GM12878 (cell line): Measurements from ENCODE around the gene ZBTB5. TPM values are rescaled to one million over a fixed set of nuclear protein-coding genes. Genes with fewer than 3 reads are reported as not detected.

Experiments
- ATAC-seq: fragments of 200-7000 bp; cut with Tn5 transposase; 3 replicates; pipeline ENCODE4 v1.9.1; 2020; ENCODE audit warnings: mild to moderate bottlenecking, moderate library complexity
- BruUV-seq: library from RNA; stranded (reverse); fragments of 400-500 nt; replicated peaks from 2 replicates; lab custom pipeline; 2021; lab: Mats Ljungman, UMichigan
- CTCF ChIA-PET: fragments of 300-600 bp; sonication (Branson Sonifier 250); formaldehyde crosslinking; extraction: SDS; loops from one replicate; lab custom pipeline; 2021; ENCODE audit warnings: inconsistent platforms; lab: Yijun Ruan, JAX
- POLR2A ChIA-PET: fragments of 350-600 bp; formaldehyde crosslinking; extraction: SDS; loops from one replicate; lab custom pipeline; 2021; ENCODE audit warnings: inconsistent platforms; lab: Charles Lee
- RAD21 ChIA-PET: fragments of 300-600 bp; sonication (Branson Sonifier 250); formaldehyde crosslinking; loops from one replicate; lab custom pipeline; 2023; ENCODE audit warnings: antibody characterized with exemption; ENCODE audit not compliant: unreplicated experiment; lab: Charles Lee
- SMC1A ChIA-PET: fragments of 300-600 bp; sonication (Branson Sonifier 250); formaldehyde crosslinking; loops from one replicate; lab custom pipeline; 2023; ENCODE audit not compliant: unreplicated experiment, uncharacterized antibody; lab: Charles Lee
- DNase-seq: peaks from one replicate; pipeline ENCODE4 v3.0.0-alpha.2; 2011; ENCODE audit warnings: low read depth, low spot score
- FAIRE-seq: peaks from 3 replicates; lab custom pipeline; 2011; peaks lifted over from hg19 to GRCh38; lab: Jason Lieb, UNC
- H2AFZ ChIP-seq: 2 replicates; pipeline ENCODE4 v1.6.0; 2011; ENCODE audit warnings: low read depth, low read length, control low read depth; ENCODE audit not compliant: control insufficient read depth
- H3K27ac ChIP-seq: 2 replicates; pipeline ENCODE4 v1.5.1; 2011; ENCODE audit warnings: control low read depth; ENCODE audit not compliant: control insufficient read depth, insufficient read depth
- H3K27me3 ChIP-seq, 2 experiments: replicated peaks in 1 of 2; 2 replicates each; pipeline versions ENCODE4 v1.6.0 to v1.6.1; 2011; ENCODE audit warnings: low read length in 1 of 2; ENCODE audit not compliant: control insufficient read depth in 2 of 2, insufficient read depth in 2 of 2
- H3K36me3 ChIP-seq, 2 experiments: 2 replicates each; pipeline ENCODE4 v1.5.1; 2011; ENCODE audit warnings: low read length in 1 of 2; ENCODE audit not compliant: control insufficient read depth in 2 of 2, insufficient read depth in 2 of 2
- H3K4me1 ChIP-seq: 2 replicates; pipeline ENCODE4 v1.6.1; 2011; ENCODE audit warnings: mild to moderate bottlenecking, low read length, moderate library complexity, mixed read lengths; ENCODE audit not compliant: control insufficient read depth, insufficient read depth
- H3K4me2 ChIP-seq: 2 replicates; pipeline ENCODE4 v1.6.0; 2011; ENCODE audit warnings: control low read depth; ENCODE audit not compliant: control insufficient read depth, insufficient read depth
- H3K4me3 ChIP-seq: fragments of 200-600 bp; sonication (generic); 2 replicates; pipeline ENCODE4 v1.5.1; 2016
- H3K79me2 ChIP-seq: 2 replicates; pipeline ENCODE4 v1.6.0; 2011; ENCODE audit warnings: low read length; ENCODE audit not compliant: control insufficient read depth, insufficient read depth
- H3K9ac ChIP-seq: 2 replicates; pipeline ENCODE4 v1.8.0; 2011; ENCODE audit warnings: low read length, control low read depth, mixed read lengths; ENCODE audit not compliant: control insufficient read depth, insufficient read depth
- H3K9me3 ChIP-seq: replicated peaks from 3 replicates; pipeline ENCODE4 v1.5.1; 2011; ENCODE audit warnings: mild to moderate bottlenecking, low read length; ENCODE audit not compliant: control insufficient read depth, insufficient read depth
- H4K20me1 ChIP-seq: 2 replicates; pipeline ENCODE4 v1.6.0; 2011; ENCODE audit not compliant: control insufficient read depth, insufficient read depth
- EED ChIP-seq: sonication (generic); IDR thresholded peaks from 2 replicates; pipeline ENCODE4 v1.6.1; 2016; ENCODE audit warnings: antibody characterized with exemption, low read depth
- KDM1A ChIP-seq: fragments of 200-600 bp; sonication (generic); IDR thresholded peaks from 2 replicates; pipeline ENCODE4 v1.6.1; 2016; ENCODE audit warnings: borderline replicate concordance
- RBBP5 ChIP-seq: fragments of 200-600 bp; sonication (generic); conservative IDR thresholded peaks from 2 replicates; pipeline ENCODE4 v1.6.1; 2016
- SREBF2 ChIP-seq: IDR thresholded peaks from 2 replicates; pipeline ENCODE4 v1.6.1; 2012; ENCODE audit warnings: mild to moderate bottlenecking, low read length
- ZSCAN29 ChIP-seq: fragments of 450-650 bp; IDR thresholded peaks from 2 replicates; pipeline ENCODE4 v1.6.1; 2017; ENCODE audit warnings: mild to moderate bottlenecking, moderate library complexity
- WGBS: methylation state at CpG from one replicate; pipeline ENCODE4 v1.1.6; 2016; ENCODE audit warnings: low lambda C conversion rate; ENCODE audit not compliant: insufficient replicate concordance, insufficient coverage; ENCODE audit errors: missing lambda C conversion rate; 5-methylcytosine and 5-hydroxymethylcytosine counted together
- in situ Hi-C: fragments of 300-500 bp; cut with MboI; formaldehyde crosslinking; loops from 9 replicates; pipeline ENCODE4 v1.14.3; 2018; ENCODE audit warnings: mixed read lengths
- intact Hi-C: fragments of 100-400 bp; cut with micrococcal nuclease; formaldehyde crosslinking; loops from one replicate; pipeline ENCODE4 v1.14.2; 2022; ENCODE audit not compliant: unreplicated experiment
- polyA plus RNA-seq, 11 experiments: library from polyadenylated mRNA; depleted of rRNA in 4 of 11; unstranded in 6 of 11; stranded (reverse) in 5 of 11; fragments of >200 nt; fragmentation: Nextera tagmentation in 4 of 11; fragmentation: Illumina TruSeq in 1 of 11; extraction: Ambion mirVana in 4 of 11; extraction: Trizol in 1 of 11; gene quantifications; 1 replicate in 1 of 11; 2 replicates in 10 of 11; pipeline versions ENCODE4 v1.2.1 to v1.2.3, GENCODE V29; 2011 to 2016; ENCODE audit warnings: inconsistent platforms in 2 of 11, missing spikeins in 2 of 11, low read depth in 1 of 11
- total RNA-seq, 4 experiments: library from RNA; depleted of rRNA in 3 of 4; stranded (reverse); fragments of >200 nt in 3 of 4; fragmentation: Illumina TruSeq in 1 of 4; extraction: Trizol in 1 of 4; gene quantifications; 2 replicates each; pipeline versions ENCODE4 v1.2.1 to v1.2.3, GENCODE V29; 2013 to 2021
- TF ChIP-seq, protein P1 (sequence below): fragments of 450-650 bp; IDR thresholded peaks from 2 replicates; pipeline ENCODE4 v1.6.1; 2017; ENCODE audit warnings: mild to moderate bottlenecking, moderate library complexity

Gene ZBTB5
- total and polyA plus RNA-seq, 10 of the 15 experiments (the other 5 are each of a cell fraction or from before 2014, with no cell fraction given), result 1.4 to 32.5 (median 12.1) TPM

GRCh38 chr9:37433867-37434371 lies 31.3 kb downstream of the ZBTB5 start:
- Histone ChIP-seq H2AFZ (no peak overlapping the region), H3K36me3 (peaks cover 26 to 37% of the 10 kb centered on the region in 2 experiments), H4K20me1 (no peaks in the 10 kb centered on the region), H3K4me2 (no peak overlapping the region), H3K9me3 (no peaks in the 10 kb centered on the region), H3K4me1 (no peaks in the 10 kb centered on the region), H3K9ac (no peak overlapping the region), H3K79me2 (no peaks in the 10 kb centered on the region; the same call in none of the 2 replicates), H3K27me3 (no peaks in the 10 kb centered on the region), H3K27ac (no peak overlapping the region), H3K4me3 (no peak overlapping the region)
- no peak for DNase-seq
- TF ChIP-seq, protein P1, sequence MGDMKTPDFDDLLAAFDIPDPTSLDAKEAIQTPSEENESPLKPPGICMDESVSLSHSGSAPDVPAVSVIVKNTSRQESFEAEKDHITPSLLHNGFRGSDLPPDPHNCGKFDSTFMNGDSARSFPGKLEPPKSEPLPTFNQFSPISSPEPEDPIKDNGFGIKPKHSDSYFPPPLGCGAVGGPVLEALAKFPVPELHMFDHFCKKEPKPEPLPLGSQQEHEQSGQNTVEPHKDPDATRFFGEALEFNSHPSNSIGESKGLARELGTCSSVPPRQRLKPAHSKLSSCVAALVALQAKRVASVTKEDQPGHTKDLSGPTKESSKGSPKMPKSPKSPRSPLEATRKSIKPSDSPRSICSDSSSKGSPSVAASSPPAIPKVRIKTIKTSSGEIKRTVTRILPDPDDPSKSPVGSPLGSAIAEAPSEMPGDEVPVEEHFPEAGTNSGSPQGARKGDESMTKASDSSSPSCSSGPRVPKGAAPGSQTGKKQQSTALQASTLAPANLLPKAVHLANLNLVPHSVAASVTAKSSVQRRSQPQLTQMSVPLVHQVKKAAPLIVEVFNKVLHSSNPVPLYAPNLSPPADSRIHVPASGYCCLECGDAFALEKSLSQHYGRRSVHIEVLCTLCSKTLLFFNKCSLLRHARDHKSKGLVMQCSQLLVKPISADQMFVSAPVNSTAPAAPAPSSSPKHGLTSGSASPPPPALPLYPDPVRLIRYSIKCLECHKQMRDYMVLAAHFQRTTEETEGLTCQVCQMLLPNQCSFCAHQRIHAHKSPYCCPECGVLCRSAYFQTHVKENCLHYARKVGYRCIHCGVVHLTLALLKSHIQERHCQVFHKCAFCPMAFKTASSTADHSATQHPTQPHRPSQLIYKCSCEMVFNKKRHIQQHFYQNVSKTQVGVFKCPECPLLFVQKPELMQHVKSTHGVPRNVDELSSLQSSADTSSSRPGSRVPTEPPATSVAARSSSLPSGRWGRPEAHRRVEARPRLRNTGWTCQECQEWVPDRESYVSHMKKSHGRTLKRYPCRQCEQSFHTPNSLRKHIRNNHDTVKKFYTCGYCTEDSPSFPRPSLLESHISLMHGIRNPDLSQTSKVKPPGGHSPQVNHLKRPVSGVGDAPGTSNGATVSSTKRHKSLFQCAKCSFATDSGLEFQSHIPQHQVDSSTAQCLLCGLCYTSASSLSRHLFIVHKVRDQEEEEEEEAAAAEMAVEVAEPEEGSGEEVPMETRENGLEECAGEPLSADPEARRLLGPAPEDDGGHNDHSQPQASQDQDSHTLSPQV, result no peak
- no peak for TF ChIP-seq EED
- no peak for TF ChIP-seq ZSCAN29
- TF ChIP-seq SREBF2, result no peak
- no peak for TF ChIP-seq RBBP5
- no peak for TF ChIP-seq KDM1A
- ChIA-PET RAD21 (no interaction called here), CTCF (no interaction called here), SMC1A (no interaction called here), POLR2A (interaction anchor here (0.7 kb wide), 1 partner anchor 22 kb away, joined by 3 read pairs; no protein-coding TSS in a partner anchor)
- 97% methylated on average over 7 of the region's 7 CpGs for WGBS
- in situ Hi-C loops, result no loop called here
- no TSS peak for BruUV-seq
- no peak for FAIRE-seq
- ATAC-seq, result no peak
- intact Hi-C loops, result no loop called here
